ENCODE results near the gene GRAMD1A.

- TF ChIP-seq CTCF (conservative IDR thresholded peaks at IDR 0.05; ENCODE audit: low read length), result peak; percentile 99
- TF ChIP-seq EZH2phosphoT487 (IDR thresholded peaks at IDR 0.05; ENCODE audit: borderline replicate concordance, low read depth, low read length), result no peak
Measured at GRCh38 chr19:35044317-35045117, 44.4 kb downstream of the GRAMD1A start.
